Inferior parietal cortex (tissue), 1 donor: ENCODE results near the gene XIRP1.
"Not testable (repeated sequence)": the region's sequence is repeated elsewhere in the genome, so short reads cannot be mapped to it uniquely, and the experiment has no call there.

Source experiments
- DNase-seq: peaks from one replicate; pipeline ENCODE4 v3.0.0-alpha.2; 2016; ENCODE audit errors: extremely low spot score

XIRP1 gene

GRCh38 chr3:39192490-39193092 lies at the start of gene XIRP1:
XIRP1 (minus strand) TSS chr3:39192595; CDS start chr3:39189445, 3,150 bp downstream.
- no peak for DNase-seq

- no peak for DNase-seq
These were observed 49.2 kb upstream of the XIRP1 start for GRCh38 chr3:39241561-39241960.

GRCh38 chr3:39237027-39237426 lies 44.6 kb upstream of the XIRP1 start:
- DNase-seq: no peak

GRCh38 chr3:39234651-39235050 lies 42.3 kb upstream of the XIRP1 start:
- DNase-seq: no peak

- DNase-seq: no peak
These were observed 40.5 kb upstream of the XIRP1 start for GRCh38 chr3:39232859-39233258.

GRCh38 chr3:39230453-39230852 lies 38.1 kb upstream of the XIRP1 start:
- no peak for DNase-seq

GRCh38 chr3:39228496-39228895 lies 36.1 kb upstream of the XIRP1 start:
- DNase-seq: no peak

- not testable (repeated sequence) for DNase-seq
These were observed 35.2 kb upstream of the XIRP1 start for GRCh38 chr3:39227596-39227995.

- no peak for DNase-seq
These were observed 33.8 kb upstream of the XIRP1 start for GRCh38 chr3:39226106-39226741.

- no peak for DNase-seq
These were observed 31.9 kb upstream of the XIRP1 start for GRCh38 chr3:39224288-39224687.

- no peak for DNase-seq
These were observed 30.5 kb upstream of the XIRP1 start for GRCh38 chr3:39222939-39223338.

- no peak for DNase-seq
These were observed 30.1 kb upstream of the XIRP1 start for GRCh38 chr3:39222462-39222861.

GRCh38 chr3:39221141-39221530 lies 28.7 kb upstream of the XIRP1 start:
- no peak for DNase-seq

GRCh38 chr3:39220407-39221140 lies 28.2 kb upstream of the XIRP1 start:
- DNase-seq: no peak

- no peak for DNase-seq
These were observed 27.3 kb upstream of the XIRP1 start for GRCh38 chr3:39219702-39220101.

GRCh38 chr3:39216176-39216790 lies 23.9 kb upstream of the XIRP1 start:
- no peak for DNase-seq

GRCh38 chr3:39213613-39214012 lies 21.2 kb upstream of the XIRP1 start:
- no peak for DNase-seq

- DNase-seq: no peak
These were observed 20.3 kb upstream of the XIRP1 start for GRCh38 chr3:39212665-39213064.

- no peak for DNase-seq
These were observed 19.1 kb upstream of the XIRP1 start for GRCh38 chr3:39211332-39212130.

GRCh38 chr3:39210078-39210477 lies 17.7 kb upstream of the XIRP1 start:
- no peak for DNase-seq

GRCh38 chr3:39209329-39209970 lies 17.1 kb upstream of the XIRP1 start:
- no peak for DNase-seq
